NCI-H2196 (cell line): ENCODE measurements around the gene UTP11.

ENCODE experiments used
- DNase-seq: peaks from one replicate; lab custom pipeline; 2025; ENCODE audit not compliant: unreplicated experiment; lab: John Stamatoyannopoulos, UW

UTP11 gene

GRCh38 chr1:38068220-38068979, 55.9 kb downstream of the UTP11 start:
- DNase-seq, result no peak

DNA sequence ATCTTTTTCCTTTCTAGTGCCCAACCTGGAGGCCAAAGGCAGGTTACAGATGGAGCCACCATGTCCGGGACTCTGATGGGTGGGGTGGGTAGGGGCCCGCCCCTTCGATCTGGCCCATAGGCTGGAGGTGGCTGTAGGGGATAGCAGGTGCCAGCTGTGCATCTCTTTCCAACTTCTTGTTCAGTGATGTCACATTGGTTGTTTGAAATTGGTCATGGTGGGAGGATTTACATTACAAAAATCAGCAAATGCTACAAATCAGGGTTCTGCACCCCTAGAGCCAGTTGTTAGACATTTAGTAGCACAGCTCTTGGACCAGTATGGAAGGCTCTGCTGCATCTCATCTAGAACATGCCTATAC, 56.4 kb downstream of the UTP11 start:
- no peak for DNase-seq

GRCh38 chr1:38071312-38072256, 59.0 kb downstream of the UTP11 start:
- no peak for DNase-seq

- DNase-seq, result no peak
Measured at GRCh38 chr1:38072858-38073257, 60.3 kb downstream of the UTP11 start.

DNA sequence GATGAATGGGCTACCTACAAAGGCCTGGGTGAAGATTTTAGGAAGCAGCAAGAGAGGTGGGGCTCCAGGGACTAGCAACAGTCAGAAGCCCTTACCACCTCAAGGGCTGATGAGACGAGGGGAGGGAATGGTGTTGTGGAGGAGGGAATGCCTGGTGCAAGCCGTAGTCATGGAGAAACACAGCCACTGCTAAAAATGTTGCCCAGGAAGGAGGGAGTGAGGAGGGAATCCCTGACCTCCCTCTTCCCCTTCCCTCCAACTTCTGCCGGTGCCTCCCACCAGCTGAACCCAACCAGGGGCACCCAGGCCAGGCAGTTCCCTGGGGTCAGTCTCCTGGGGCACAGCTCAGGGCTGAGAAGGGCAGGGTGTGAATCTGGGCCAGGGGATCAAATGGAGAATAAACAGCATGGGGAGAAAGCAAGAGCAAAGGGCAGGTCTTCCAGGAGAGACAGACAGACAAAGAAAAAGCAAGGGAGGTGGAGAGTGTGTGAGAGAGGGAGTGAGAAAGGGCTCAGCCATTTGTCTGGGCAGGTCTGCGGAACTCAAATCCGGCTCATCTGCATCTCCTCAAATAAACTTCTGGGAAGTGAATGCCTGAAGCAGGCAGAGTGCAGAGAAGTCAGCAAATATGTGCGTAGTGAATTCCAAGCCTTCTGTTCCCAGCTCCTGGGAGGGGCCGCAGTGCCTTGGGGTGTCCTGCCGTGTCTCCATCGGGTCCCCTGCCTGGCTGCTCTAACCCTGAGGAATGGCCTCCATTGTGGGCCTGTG, 61.2 kb downstream of the UTP11 start:
- DNase-seq, result no peak

GRCh38 chr1:38074302-38074677, 61.8 kb downstream of the UTP11 start:
- no peak for DNase-seq
